K562 (cell line): ENCODE measurements around the gene PAN2. TPM values are rescaled to one million over a fixed set of nuclear protein-coding genes. Genes with fewer than 3 reads are reported as not detected.

Source experiments
- ARID4B ChIP-seq: sonication (generic); formaldehyde crosslinking; IDR thresholded peaks from 2 replicates; pipeline ENCODE4 v1.8.0; 2022; ENCODE audit warnings: mild to moderate bottlenecking, missing genetic modification reagents
- CEBPG ChIP-seq, 3 experiments: fragments of 200-800 bp in 1 of 3; sonication (Bioruptor generic) in 1 of 3; sonication (generic) in 1 of 3; formaldehyde crosslinking in 1 of 3; IDR thresholded peaks in 2 of 3; conservative IDR thresholded peaks in 1 of 3; 2 replicates each; pipeline versions ENCODE4 v1.6.1 to v1.8.0; 2016 to 2022; ENCODE audit warnings: missing compliant biosample characterization in 2 of 3, missing genetic modification characterization in 2 of 3, mild to moderate bottlenecking in 1 of 3, missing genetic modification reagents in 1 of 3
- HDAC1 ChIP-seq, 2 experiments: fragments of 450-650 bp; IDR thresholded peaks; 2 replicates each; pipeline ENCODE4 v1.6.1; 2016 to 2017; ENCODE audit warnings: inconsistent platforms in 1 of 2, mild to moderate bottlenecking in 1 of 2, moderate library complexity in 1 of 2
- JUND ChIP-seq, 2 experiments: IDR thresholded peaks; 2 replicates in 1 of 2; 3 replicates in 1 of 2; pipeline ENCODE4 v1.6.1; 2011; ENCODE audit warnings: borderline replicate concordance in 2 of 2, low read depth in 2 of 2, low read length in 2 of 2, improper control_type of control experiment in 1 of 2, missing biosample characterization in 1 of 2, missing genetic modification characterization in 1 of 2, missing genetic modification reagents in 1 of 2
- KDM5B ChIP-seq: fragments of 200-600 bp; sonication (generic); IDR thresholded peaks from 2 replicates; pipeline ENCODE4 v1.6.1; 2012; ENCODE audit warnings: low read depth, mild to moderate bottlenecking, moderate library complexity, low read length, control low read depth, inconsistent platforms; ENCODE audit not compliant: insufficient replicate concordance
- KLF1 ChIP-seq: fragments of 450-650 bp; IDR thresholded peaks from 2 replicates; pipeline ENCODE4 v1.6.1; 2016; ENCODE audit warnings: missing genetic modification characterization, missing compliant biosample characterization
- KLF16 ChIP-seq: IDR thresholded peaks from 2 replicates; pipeline ENCODE4 v1.6.1; 2016; ENCODE audit warnings: antibody characterized with exemption
- MLLT1 ChIP-seq, 2 experiments: fragments of 450-650 bp; IDR thresholded peaks; 2 replicates each; pipeline ENCODE4 v1.6.1; 2016
- MYC ChIP-seq, 2 experiments: fragments of 250-450 bp in 1 of 2; sonication (Bioruptor Pico) in 1 of 2; IDR thresholded peaks; 2 replicates each; pipeline versions ENCODE4 v1.5.1 to v1.6.1; 2012 to 2021; ENCODE audit warnings: low read depth in 2 of 2, borderline replicate concordance in 1 of 2, improper control_type of control experiment in 1 of 2, low read length in 1 of 2, mild to moderate bottlenecking in 1 of 2, moderate library complexity in 1 of 2
- NRF1 ChIP-seq, 2 experiments: fragments of 450-650 bp; IDR thresholded peaks in 1 of 2; conservative IDR thresholded peaks in 1 of 2; 2 replicates each; pipeline ENCODE4 v1.6.1; 2014; ENCODE audit warnings: mild to moderate bottlenecking in 2 of 2
- OTX1 ChIP-seq: fragments of 450-650 bp; formaldehyde crosslinking; IDR thresholded peaks from 2 replicates; pipeline ENCODE4 v1.4.0; 2022; ENCODE audit warnings: mild to moderate bottlenecking
- TSC22D4 ChIP-seq: fragments of 450-650 bp; IDR thresholded peaks from 2 replicates; pipeline ENCODE4 v1.6.1; 2016; ENCODE audit warnings: missing genetic modification characterization, missing biosample characterization, control low read depth
- USF2 ChIP-seq: sonication (generic); formaldehyde crosslinking; IDR thresholded peaks from 2 replicates; pipeline ENCODE4 v1.5.0; 2020; ENCODE audit warnings: missing genetic modification reagents
- ZNF263 ChIP-seq: sonication (generic); formaldehyde crosslinking; IDR thresholded peaks from 2 replicates; pipeline ENCODE4 v1.8.0; 2022; ENCODE audit warnings: mild to moderate bottlenecking, missing genetic modification reagents, borderline replicate concordance
- polyA plus RNA-seq, 8 experiments: library from polyadenylated mRNA; depleted of rRNA in 4 of 8; stranded (reverse) in 5 of 8; unstranded in 3 of 8; fragments of >200 nt; fragmentation: Nextera tagmentation in 2 of 8; fragmentation: Illumina TruSeq in 1 of 8; extraction: Ambion mirVana in 2 of 8; extraction: Trizol in 1 of 8; gene quantifications; 2 replicates each; pipeline versions ENCODE4 v1.2.1 to v1.2.3, GENCODE V29; 2011 to 2014; ENCODE audit warnings: inconsistent platforms in 1 of 8, missing spikeins in 1 of 8
- total RNA-seq, 7 experiments: library from RNA; depleted of rRNA in 6 of 7; stranded (reverse); fragments of >200 nt in 6 of 7; fragmentation: Illumina TruSeq in 2 of 7; extraction: Trizol in 2 of 7; gene quantifications; 2 replicates each; pipeline versions ENCODE4 v1.2.1 to v1.2.3, GENCODE V29; 2011 to 2021; ENCODE audit warnings: low replicate concordance in 1 of 7
- TF ChIP-seq, protein P1 (sequence below): sonication (generic); formaldehyde crosslinking; IDR thresholded peaks from 2 replicates; pipeline ENCODE4 v1.4.0; 2020; ENCODE audit warnings: mild to moderate bottlenecking, missing genetic modification reagents

PAN2 gene
- total and polyA plus RNA-seq, 9 of the 15 experiments (the other 6 are each of a cell fraction or from before 2014, with no cell fraction given), result 15.0 to 66.1 (median 25.9) TPM

GRCh38 chr12:56299853-56300643 lies 33.8 kb downstream of the PAN2 start, which contains the start of gene CS (continued):
- TF ChIP-seq ZNF263 (CRISPR knock-in tag) (0 out of 2 replicates have a peak, but pooled peaks have one; percentile 14), KLF16 (no peak), KDM5B (peak; percentile 53), CEBPG (CRISPR knock-in tag; IDR thresholded peaks at IDR 0.05) (peak; percentile 11; the same call in 1 of the 2 replicates), CEBPG (tag; conservative IDR thresholded peaks at IDR 0.05 in 1 of 2, IDR thresholded peaks at IDR 0.05 in 1 of 2) (no peak), JUND (IDR thresholded peaks at IDR 0.05; ENCODE audit: borderline replicate concordance, low read depth, low read length) (peak; percentile 41; the same call in 1 of the 2 replicates), JUND (tag; IDR thresholded peaks at IDR 0.05; ENCODE audit: borderline replicate concordance, low read depth, low read length) (no peak; the same call in 2 of the 3 replicates), TSC22D4 (tag) (no peak), MLLT1 (IDR thresholded peaks at IDR 0.05) (peak in 1 of 2 experiments; percentile 85; a peak in 2 of 4 replicates), ARID4B (peak; percentile 97), HDAC1 (IDR thresholded peaks at IDR 0.05) (peak in 1 of 2 experiments; percentile 96; a peak in 2 of 4 replicates), MYC (IDR thresholded peaks at IDR 0.05; ENCODE audit: low read depth, low read length) (peak; percentile 93), MYC (CRISPR knock-in tag; IDR thresholded peaks at IDR 0.05; ENCODE audit: borderline replicate concordance, low read depth) (peak; percentile 94), NRF1 (conservative IDR thresholded peaks at IDR 0.05 in 1 of 2, IDR thresholded peaks at IDR 0.05 in 1 of 2) (peak; percentile 87 to 88), OTX1 (CRISPR knock-in tag) (0 out of 2 replicates have a peak, but pooled peaks have one; percentile 12), USF2 (CRISPR knock-in tag) (no peak; the same call in 1 of the 2 replicates), KLF1 (0 out of 2 replicates have a peak, but pooled peaks have one; percentile 33)
- TF ChIP-seq, protein P1, sequence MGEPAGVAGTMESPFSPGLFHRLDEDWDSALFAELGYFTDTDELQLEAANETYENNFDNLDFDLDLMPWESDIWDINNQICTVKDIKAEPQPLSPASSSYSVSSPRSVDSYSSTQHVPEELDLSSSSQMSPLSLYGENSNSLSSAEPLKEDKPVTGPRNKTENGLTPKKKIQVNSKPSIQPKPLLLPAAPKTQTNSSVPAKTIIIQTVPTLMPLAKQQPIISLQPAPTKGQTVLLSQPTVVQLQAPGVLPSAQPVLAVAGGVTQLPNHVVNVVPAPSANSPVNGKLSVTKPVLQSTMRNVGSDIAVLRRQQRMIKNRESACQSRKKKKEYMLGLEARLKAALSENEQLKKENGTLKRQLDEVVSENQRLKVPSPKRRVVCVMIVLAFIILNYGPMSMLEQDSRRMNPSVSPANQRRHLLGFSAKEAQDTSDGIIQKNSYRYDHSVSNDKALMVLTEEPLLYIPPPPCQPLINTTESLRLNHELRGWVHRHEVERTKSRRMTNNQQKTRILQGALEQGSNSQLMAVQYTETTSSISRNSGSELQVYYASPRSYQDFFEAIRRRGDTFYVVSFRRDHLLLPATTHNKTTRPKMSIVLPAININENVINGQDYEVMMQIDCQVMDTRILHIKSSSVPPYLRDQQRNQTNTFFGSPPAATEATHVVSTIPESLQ (CRISPR knock-in tag), result peak; percentile 80; the same call in 1 of the 2 replicates
